Immature natural killer cell (primary cell): ENCODE data around the gene ANXA10. TPM values are rescaled to one million over a fixed set of nuclear protein-coding genes. Genes with fewer than 3 reads are reported as not detected.
"Not testable (repeated sequence)": the region's sequence is repeated elsewhere in the genome, so short reads cannot be mapped to it uniquely, and the experiment has no call there.

Experiments
- DNase-seq, 3 donors: peaks; one replicate each; pipeline ENCODE4 v3.0.0; 2022; ENCODE audit warnings: mixed read lengths in 1 of 3
- H3K27ac Mint-ChIP-seq, 6 donors: one replicate each; pipeline ENCODE4 v1.8.0; 2020; ENCODE audit warnings: mixed read lengths in 6 of 6, mild to moderate bottlenecking in 5 of 6, inconsistent platforms in 4 of 6, moderate library complexity in 3 of 6
- H3K27me3 Mint-ChIP-seq, 3 donors: one replicate each; pipeline ENCODE4 v1.8.0; 2020 to 2021; ENCODE audit warnings: low read depth in 3 of 3, mild to moderate bottlenecking in 3 of 3, mixed read lengths in 3 of 3, moderate library complexity in 3 of 3, inconsistent platforms in 1 of 3
- H3K36me3 Mint-ChIP-seq, 3 donors: one replicate each; pipeline ENCODE4 v1.8.0; 2020; ENCODE audit warnings: mixed read lengths in 3 of 3, inconsistent platforms in 2 of 3, mild to moderate bottlenecking in 2 of 3
- H3K4me1 Mint-ChIP-seq, 2 donors: one replicate each; pipeline ENCODE4 v1.8.0; 2020; ENCODE audit warnings: inconsistent platforms in 2 of 2, mild to moderate bottlenecking in 2 of 2, mixed read lengths in 2 of 2, moderate library complexity in 1 of 2
- H3K4me3 Mint-ChIP-seq, 5 donors: one replicate each; pipeline ENCODE4 v1.8.0; 2020; ENCODE audit warnings: mild to moderate bottlenecking in 5 of 5, mixed read lengths in 5 of 5, inconsistent platforms in 3 of 5, moderate library complexity in 3 of 5
- H3K9me3 Mint-ChIP-seq, 6 donors: one replicate each; pipeline ENCODE4 v1.8.0; 2020; ENCODE audit warnings: mild to moderate bottlenecking in 6 of 6, mixed read lengths in 6 of 6, inconsistent platforms in 4 of 6, moderate library complexity in 3 of 6
- polyA plus RNA-seq, 3 donors: library from polyadenylated mRNA; unstranded; fragments of 300-500 nt; fragmentation: Illumina TruSeq; gene quantifications; one replicate each; pipeline ENCODE4 v1.2.3, GENCODE V29; 2021

The ANXA10 gene
- polyA plus RNA-seq, 3 donors from 2014 or later = not detected

DNA sequence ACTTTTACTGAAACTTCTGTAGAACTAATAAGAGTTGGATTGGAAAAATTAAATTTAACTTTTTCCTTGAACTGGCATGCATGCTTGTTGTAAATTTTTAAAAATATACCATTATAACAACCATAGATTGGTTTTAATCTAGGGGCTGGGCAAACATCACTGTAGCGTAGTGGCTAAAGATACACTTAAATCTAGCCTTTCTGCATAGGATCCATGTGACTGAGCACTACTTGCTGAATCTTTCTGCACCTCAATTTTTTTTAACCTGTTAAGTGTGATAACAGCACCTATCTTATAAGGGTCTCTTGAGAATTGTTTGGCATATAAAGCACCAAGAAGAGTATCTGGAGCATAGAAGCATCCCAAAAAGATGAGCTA lies 4.1 kb downstream of the ANXA10 start:
- Mint-ChIP-seq H3K4me3 (no peak overlapping the region), H3K9me3 (peaks cover 0 to 7% (median under 1%) of the 10 kb centered on the region in 6 donors), H3K36me3 (no peaks in the 10 kb centered on the region), H3K27ac (no peak overlapping the region), H3K27me3 (peaks cover 0 to 4% (median 2%) of the 10 kb centered on the region in 3 donors), H3K4me1 (no peaks in the 10 kb centered on the region)
- no peak for DNase-seq

- H3K4me3 Mint-ChIP-seq = no peak overlapping the region
- H3K27ac Mint-ChIP-seq = no peak overlapping the region
- H3K9me3 Mint-ChIP-seq = peaks cover 0 to 7% (median 3%) of the 10 kb centered on the region in 6 donors
- H3K27me3 Mint-ChIP-seq = peaks cover 0 to 4% (median 2%) of the 10 kb centered on the region in 3 donors
- H3K4me1 Mint-ChIP-seq = no peaks in the 10 kb centered on the region
- no peak for DNase-seq
- no peaks in the 10 kb centered on the region for H3K36me3 Mint-ChIP-seq
Observed at GRCh38 chr4:168097161-168097560, 4.8 kb downstream of the ANXA10 start.

- Mint-ChIP-seq H3K4me3 (no peak overlapping the region), H3K27ac (no peak overlapping the region)
- no peak for DNase-seq
Observed at GRCh38 chr4:168098248-168098717, 5.9 kb downstream of the ANXA10 start.

GRCh38 chr4:168099195-168099594 lies 6.9 kb downstream of the ANXA10 start:
- H3K4me3 Mint-ChIP-seq = no peak overlapping the region
- peaks cover 0 to 2% (median 2%) of the 10 kb centered on the region in 3 donors for H3K27me3 Mint-ChIP-seq
- H3K36me3 Mint-ChIP-seq = no peaks in the 10 kb centered on the region
- no peaks in the 10 kb centered on the region for H3K4me1 Mint-ChIP-seq
- peaks cover 0 to 7% (median 3%) of the 10 kb centered on the region in 6 donors for H3K9me3 Mint-ChIP-seq
- no peak for DNase-seq
- H3K27ac Mint-ChIP-seq = no peak overlapping the region

More at GRCh38 chr4:168098248-168098717, 5.9 kb downstream of the ANXA10 start:
- no peaks in the 10 kb centered on the region for H3K4me1 Mint-ChIP-seq
- H3K36me3 Mint-ChIP-seq = no peaks in the 10 kb centered on the region
- H3K9me3 Mint-ChIP-seq = peaks cover 0 to 7% (median 3%) of the 10 kb centered on the region in 6 donors
- peaks cover 0 to 2% (median 2%) of the 10 kb centered on the region in 3 donors for H3K27me3 Mint-ChIP-seq

GRCh38 chr4:168101026-168101425 lies 8.7 kb downstream of the ANXA10 start:
- H3K9me3 Mint-ChIP-seq = peaks cover 0 to 7% (median 3%) of the 10 kb centered on the region in 6 donors
- H3K4me3 Mint-ChIP-seq = no peak overlapping the region
- H3K36me3 Mint-ChIP-seq = no peaks in the 10 kb centered on the region
- no peak for DNase-seq
- peaks cover 0 to 2% (median 2%) of the 10 kb centered on the region in 3 donors for H3K27me3 Mint-ChIP-seq
- H3K4me1 Mint-ChIP-seq = no peaks in the 10 kb centered on the region
- H3K27ac Mint-ChIP-seq = no peak overlapping the region

DNA sequence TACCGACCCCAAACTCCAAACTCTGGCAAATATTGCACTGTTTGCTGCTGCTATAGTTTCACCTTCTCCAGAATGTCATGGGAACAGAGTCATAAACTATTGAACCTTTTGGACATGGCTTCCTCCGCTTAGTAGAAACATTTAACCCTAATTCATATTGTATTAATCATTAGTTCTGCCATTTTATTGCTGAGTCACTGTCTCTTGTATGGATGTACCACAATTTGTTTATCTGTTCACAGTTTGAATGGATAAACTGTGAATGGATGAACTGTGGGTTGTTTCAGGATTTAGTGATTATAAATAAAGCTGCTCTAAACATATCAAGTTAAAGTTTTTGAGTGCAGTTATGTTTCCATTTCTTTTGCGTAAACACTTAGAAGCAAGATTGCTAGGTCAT lies 10.1 kb downstream of the ANXA10 start:
- Mint-ChIP-seq H3K27ac (no peak overlapping the region), H3K4me1 (no peaks in the 10 kb centered on the region), H3K4me3 (no peak overlapping the region), H3K36me3 (no peaks in the 10 kb centered on the region), H3K9me3 (peaks cover 0 to 7% (median 2%) of the 10 kb centered on the region in 6 donors), H3K27me3 (peaks cover 0 to 2% (median 2%) of the 10 kb centered on the region in 3 donors)
- no peak for DNase-seq

GRCh38 chr4:168109527-168109926 lies 17.2 kb downstream of the ANXA10 start:
- no peak overlapping the region for H3K4me3 Mint-ChIP-seq
- no peaks in the 10 kb centered on the region for H3K27me3 Mint-ChIP-seq
- no peak overlapping the region for H3K27ac Mint-ChIP-seq
- peaks cover 0 to 3% (median 0%) of the 10 kb centered on the region in 6 donors for H3K9me3 Mint-ChIP-seq
- H3K4me1 Mint-ChIP-seq = no peaks in the 10 kb centered on the region
- DNase-seq = no peak
- no peaks in the 10 kb centered on the region for H3K36me3 Mint-ChIP-seq

GRCh38 chr4:168113059-168113458 lies 20.7 kb downstream of the ANXA10 start:
- not testable (repeated sequence) for H3K4me3 Mint-ChIP-seq, H3K27ac Mint-ChIP-seq, DNase-seq, H3K4me1 Mint-ChIP-seq, H3K36me3 Mint-ChIP-seq, H3K27me3 Mint-ChIP-seq
- peaks cover 0 to 13% (median 0%) of the 10 kb centered on the region in 6 donors for H3K9me3 Mint-ChIP-seq

- no peaks in the 10 kb centered on the region for H3K36me3 Mint-ChIP-seq
- peaks cover 0 to 13% (median 4%) of the 10 kb centered on the region in 6 donors for H3K9me3 Mint-ChIP-seq
- no peak overlapping the region for H3K4me3 Mint-ChIP-seq
- H3K27ac Mint-ChIP-seq = no peak overlapping the region
- no peak for DNase-seq
- no peaks in the 10 kb centered on the region for H3K4me1 Mint-ChIP-seq
- H3K27me3 Mint-ChIP-seq = no peaks in the 10 kb centered on the region
Observed at GRCh38 chr4:168118116-168118655, 25.8 kb downstream of the ANXA10 start.

DNA sequence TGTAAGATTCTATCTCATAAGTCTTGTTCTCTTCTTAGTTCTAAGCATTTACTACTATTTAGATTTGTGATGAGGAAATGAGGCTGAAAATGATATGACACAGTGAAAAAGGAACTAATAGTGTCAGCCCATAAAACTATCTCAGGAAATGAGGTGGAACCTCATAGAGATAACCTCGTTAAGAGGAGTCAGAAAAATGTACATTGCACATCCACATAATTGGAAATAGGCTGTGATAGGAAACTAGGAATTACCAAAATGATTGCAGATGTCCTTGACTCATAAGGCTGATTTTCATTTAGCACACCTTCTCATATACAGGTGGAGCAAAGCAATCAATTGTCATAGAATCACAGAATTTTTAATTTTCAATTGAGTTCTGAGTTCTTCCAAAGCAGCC lies 26.8 kb downstream of the ANXA10 start:
- DNase-seq = no peak
- H3K9me3 Mint-ChIP-seq = peaks cover 0 to 16% (median 4%) of the 10 kb centered on the region in 6 donors
- no peak overlapping the region for H3K27ac Mint-ChIP-seq
- H3K4me1 Mint-ChIP-seq = no peaks in the 10 kb centered on the region
- H3K36me3 Mint-ChIP-seq = no peaks in the 10 kb centered on the region
- no peak overlapping the region for H3K4me3 Mint-ChIP-seq
- no peaks in the 10 kb centered on the region for H3K27me3 Mint-ChIP-seq

DNA sequence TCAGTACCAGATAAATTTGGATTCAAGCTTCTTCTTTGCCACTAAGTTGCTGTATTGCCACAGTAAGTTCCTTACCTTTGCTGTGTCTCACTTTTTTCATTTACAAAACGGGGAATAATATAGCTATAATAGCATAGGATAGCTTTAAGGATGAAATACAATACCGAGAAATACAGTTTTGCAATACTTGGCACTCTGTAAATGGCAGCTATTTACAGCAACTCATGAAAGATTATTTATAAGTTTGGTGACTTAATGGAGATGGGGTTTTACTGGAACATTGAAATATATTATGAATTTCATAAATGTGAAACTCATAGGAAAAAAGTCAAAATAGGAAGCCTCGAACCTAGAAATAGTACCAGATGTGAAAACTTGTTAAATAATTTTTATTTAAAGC lies 27.6 kb downstream of the ANXA10 start:
- no peaks in the 10 kb centered on the region for H3K4me1 Mint-ChIP-seq
- no peaks in the 10 kb centered on the region for H3K36me3 Mint-ChIP-seq
- H3K9me3 Mint-ChIP-seq = peaks cover 0 to 16% (median 5%) of the 10 kb centered on the region in 6 donors
- no peak overlapping the region for H3K27ac Mint-ChIP-seq
- DNase-seq = no peak
- no peak overlapping the region for H3K4me3 Mint-ChIP-seq
- H3K27me3 Mint-ChIP-seq = no peaks in the 10 kb centered on the region

DNA sequence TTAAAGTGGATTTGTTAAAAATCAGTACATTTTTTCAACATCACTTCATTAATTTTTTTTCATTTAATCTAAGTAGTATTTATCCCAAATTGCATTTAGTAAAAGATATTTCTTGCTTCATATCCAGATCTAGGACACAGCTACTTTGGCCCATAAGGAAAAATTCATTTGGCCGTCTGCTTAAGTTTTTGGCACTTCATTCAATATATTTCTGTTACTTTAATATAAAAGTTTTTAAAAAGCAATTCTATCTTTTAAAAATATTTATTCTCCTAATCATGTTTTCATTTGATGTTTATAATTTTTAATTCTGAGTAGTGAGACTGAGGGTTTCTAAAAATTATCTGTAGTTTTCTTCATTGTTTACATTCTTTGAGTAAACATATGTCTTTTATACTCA lies 28.5 kb downstream of the ANXA10 start:
- Mint-ChIP-seq H3K27me3 (no peaks in the 10 kb centered on the region), H3K9me3 (peaks cover 0 to 17% (median 5%) of the 10 kb centered on the region in 6 donors), H3K4me1 (no peaks in the 10 kb centered on the region), H3K27ac (no peak overlapping the region), H3K4me3 (no peak overlapping the region), H3K36me3 (no peaks in the 10 kb centered on the region)
- DNase-seq = no peak

- Mint-ChIP-seq H3K27ac (no peak overlapping the region), H3K27me3 (peaks cover 0 to 2% (median 0%) of the 10 kb centered on the region in 3 donors), H3K4me3 (no peak overlapping the region), H3K9me3 (peaks cover 3 to 10% (median 6%) of the 10 kb centered on the region in 6 donors), H3K36me3 (peaks cover 0 to 3% (median 0%) of the 10 kb centered on the region in 3 donors), H3K4me1 (no peaks in the 10 kb centered on the region)
- no peak for DNase-seq
Observed at GRCh38 chr4:168124008-168124641, 31.8 kb downstream of the ANXA10 start.

- Mint-ChIP-seq H3K9me3 (peaks cover 3 to 15% (median 6%) of the 10 kb centered on the region in 6 donors), H3K27me3 (peaks cover 0 to 2% (median 0%) of the 10 kb centered on the region in 3 donors), H3K4me1 (no peaks in the 10 kb centered on the region), H3K36me3 (peaks cover 0 to 3% (median 0%) of the 10 kb centered on the region in 3 donors), H3K27ac (no peak overlapping the region), H3K4me3 (no peak overlapping the region)
- DNase-seq = no peak
Observed at GRCh38 chr4:168126952-168127351, 34.6 kb downstream of the ANXA10 start.
